HPDE6-E6E7 (cell line): ENCODE results near the gene CLEC7A.

Source experiments
- DNase-seq: peaks from one replicate; pipeline ENCODE4 v3.0.0; 2011; ENCODE audit warnings: missing footprints; ENCODE audit errors: extremely low spot score

The CLEC7A gene

GRCh38 chr12:10140001-10140400, 10.0 kb upstream of the CLEC7A start:
- no peak for DNase-seq

- no peak for DNase-seq
Measured at GRCh38 chr12:10136637-10137205, 6.7 kb upstream of the CLEC7A start.

GRCh38 chr12:10135126-10135525, 5.1 kb upstream of the CLEC7A start:
- no peak for DNase-seq

- DNase-seq, result no peak
Measured at GRCh38 chr12:10132850-10133370, 2.9 kb upstream of the CLEC7A start.

- DNase-seq, result no peak
Measured at GRCh38 chr12:10131111-10131690, 1.2 kb upstream of the CLEC7A start.

- DNase-seq, result no peak
Measured at GRCh38 chr12:10128687-10129086, 1.3 kb downstream of the CLEC7A start.

- DNase-seq, result no peak
Measured at GRCh38 chr12:10126413-10126812, 3.6 kb downstream of the CLEC7A start.

- DNase-seq, result no peak
Measured at GRCh38 chr12:10122689-10123088, 7.3 kb downstream of the CLEC7A start.

GRCh38 chr12:10121278-10121677, 8.7 kb downstream of the CLEC7A start:
- DNase-seq, result no peak

GRCh38 chr12:10119066-10119465, 10.9 kb downstream of the CLEC7A start:
- DNase-seq, result no peak

GRCh38 chr12:10115890-10116289, 14.1 kb downstream of the CLEC7A start:
- DNase-seq, result no peak

GRCh38 chr12:10115311-10115710, 14.7 kb downstream of the CLEC7A start:
- DNase-seq, result no peak

GRCh38 chr12:10113920-10114319, 16.1 kb downstream of the CLEC7A start:
- DNase-seq, result no peak

- no peak for DNase-seq
Measured at GRCh38 chr12:10113075-10113474, 16.9 kb downstream of the CLEC7A start.

GRCh38 chr12:10111451-10111850, 18.5 kb downstream of the CLEC7A start:
- no peak for DNase-seq

- DNase-seq, result no peak
Measured at GRCh38 chr12:10110256-10110844, 19.6 kb downstream of the CLEC7A start.

GRCh38 chr12:10102322-10102721, 27.7 kb downstream of the CLEC7A start:
- DNase-seq, result no peak

- DNase-seq, result no peak
Measured at GRCh38 chr12:10101648-10102220, 28.3 kb downstream of the CLEC7A start.

- DNase-seq, result no peak
Measured at GRCh38 chr12:10101042-10101579, 28.9 kb downstream of the CLEC7A start.

- no peak for DNase-seq
Measured at GRCh38 chr12:10098791-10099190, 31.2 kb downstream of the CLEC7A start, which contains the start of gene CLEC1A. TSS of gene CLEC1A (minus strand) at chr12:10098985. CDS start at chr12:10098922, 63 bp downstream.

- no peak for DNase-seq
Measured at GRCh38 chr12:10097521-10097920, 32.5 kb downstream of the CLEC7A start.

GRCh38 chr12:10095971-10096370, 34.0 kb downstream of the CLEC7A start:
- DNase-seq, result no peak
